Muscle of leg (tissue), 11 donors: ENCODE results near the gene GLE1. TPM values are rescaled to one million over a fixed set of nuclear protein-coding genes. Genes with fewer than 3 reads are reported as not detected.

Source experiments
- DNase-seq: peaks from one replicate; pipeline ENCODE4 v3.0.0; 2013
- H3K27ac ChIP-seq: one replicate; pipeline ENCODE4 v1.5.1; 2013; ENCODE audit warnings: mild to moderate bottlenecking, low read length, control low read depth
- H3K27me3 ChIP-seq: one replicate; pipeline ENCODE4 v1.6.1; 2013; ENCODE audit warnings: low read length; ENCODE audit not compliant: control insufficient read depth, insufficient read depth
- H3K36me3 ChIP-seq: one replicate; pipeline ENCODE4 v1.6.1; 2013; ENCODE audit warnings: low read length; ENCODE audit not compliant: control insufficient read depth, insufficient read depth
- H3K4me1 ChIP-seq: one replicate; pipeline ENCODE4 v1.6.1; 2013; ENCODE audit warnings: low read length; ENCODE audit not compliant: control insufficient read depth, insufficient read depth
- H3K4me3 ChIP-seq: one replicate; pipeline ENCODE4 v1.5.1; 2013; ENCODE audit warnings: low read length, control low read depth
- H3K9me3 ChIP-seq: replicated peaks from 2 replicates; pipeline ENCODE4 v1.6.1; 2013; ENCODE audit warnings: low read depth, low read length; ENCODE audit not compliant: control insufficient read depth
- WGBS: methylation state at CpG from one replicate; pipeline ENCODE4 v1.1.5; 2013; ENCODE audit warnings: missing lambda C conversion rate; ENCODE audit not compliant: insufficient coverage; 5-methylcytosine and 5-hydroxymethylcytosine counted together
- polyA plus RNA-seq, 8 donors: library from polyadenylated mRNA; unstranded; fragments of 120-200 nt; gene quantifications; one replicate each; pipeline versions ENCODE4 v1.2.1 to v1.2.3, GENCODE V29; 2013; ENCODE audit warnings: inconsistent platforms in 1 of 8, low replicate concordance in 1 of 8; ENCODE audit not compliant: insufficient read length in 8 of 8, insufficient read depth in 1 of 8
- total RNA-seq: library from RNA; stranded (reverse); fragments of 120-200 nt; gene quantifications from one replicate; pipeline ENCODE4 v1.2.4, GENCODE V29; 2013

GLE1 gene
- total and polyA plus RNA-seq, 9 donors: 16.9 to 20.4 (median 19.6) TPM

GRCh38 chr9:128587453-128587852 is 82.9 kb downstream of the GLE1 start:
- WGBS: 73% methylated on average over 4 of the region's 6 CpGs
- no peak for DNase-seq
- Histone ChIP-seq H3K9me3 (no peaks in the 10 kb centered on the region), H3K36me3 (peaks cover 86% of the 10 kb centered on the region), H3K4me1 (no peaks in the 10 kb centered on the region), H3K27ac (no peak overlapping the region), H3K27me3 (no peaks in the 10 kb centered on the region), H3K4me3 (no peak overlapping the region)

- 95% methylated on average over 4 of the region's 11 CpGs for WGBS
- Histone ChIP-seq H3K27ac (no peak overlapping the region), H3K27me3 (no peaks in the 10 kb centered on the region), H3K4me3 (no peak overlapping the region), H3K36me3 (peaks cover 84% of the 10 kb centered on the region), H3K4me1 (no peaks in the 10 kb centered on the region), H3K9me3 (no peaks in the 10 kb centered on the region)
- DNase-seq: no peak
Measured at GRCh38 chr9:128588581-128589233, 84.2 kb downstream of the GLE1 start.

Other genes with a start within 250 kb of the GLE1 start
- gene GOLGA2, start 228.7 kb upstream of the GLE1 start, total RNA-seq: 91.9 TPM
- gene GOLGA2, start 228.7 kb upstream of the GLE1 start, polyA plus RNA-seq: 100 to 1,000 TPM in 3 of 8 donors, 10 to 100 TPM in 5; 78.6 to 109 (median 90.5) TPM
- gene SWI5, start 228.4 kb upstream of the GLE1 start, total RNA-seq: 29.9 TPM
- gene SWI5, start 228.4 kb upstream of the GLE1 start, polyA plus RNA-seq: 10 to 100 TPM; 20.5 to 29.6 (median 25.0) TPM
- gene TRUB2, start 182.3 kb upstream of the GLE1 start, total RNA-seq: 23.9 TPM
- gene TRUB2, start 182.3 kb upstream of the GLE1 start, polyA plus RNA-seq: 10 to 100 TPM; 20.0 to 25.3 (median 23.6) TPM
- gene COQ4, start 181.9 kb upstream of the GLE1 start, total RNA-seq: 26.0 TPM
- gene COQ4, start 181.9 kb upstream of the GLE1 start, polyA plus RNA-seq: 10 to 100 TPM; 24.4 to 39.3 (median 32.8) TPM
- 7.2 TPM for gene SLC27A4, start 164.2 kb upstream of the GLE1 start, total RNA-seq
- 10 to 100 TPM; 11.8 to 16.3 (median 13.2) TPM for gene SLC27A4, start 164.2 kb upstream of the GLE1 start, polyA plus RNA-seq
- gene URM1, start 133.3 kb upstream of the GLE1 start, total RNA-seq: 48.3 TPM
- 10 to 100 TPM; 55.4 to 82.2 (median 68.5) TPM for gene URM1, start 133.3 kb upstream of the GLE1 start, polyA plus RNA-seq
- gene CERCAM, start 83.9 kb upstream of the GLE1 start, total RNA-seq: 57.6 TPM
- gene CERCAM, start 83.9 kb upstream of the GLE1 start, polyA plus RNA-seq: 100 to 1,000 TPM in 2 of 8 donors, 10 to 100 TPM in 6; 84.1 to 109 (median 97.0) TPM
- 23.5 TPM for gene ODF2, start 48.7 kb upstream of the GLE1 start, total RNA-seq
- 10 to 100 TPM; 25.5 to 41.8 (median 27.0) TPM for gene ODF2, start 48.7 kb upstream of the GLE1 start, polyA plus RNA-seq
- gene SPTAN1, start 47.9 kb downstream of the GLE1 start, total RNA-seq: 227 TPM
- 100 to 1,000 TPM; 244 to 384 (median 305) TPM for gene SPTAN1, start 47.9 kb downstream of the GLE1 start, polyA plus RNA-seq
- gene DYNC2I2, start 152.1 kb downstream of the GLE1 start, total RNA-seq: 40.8 TPM
- gene DYNC2I2, start 152.1 kb downstream of the GLE1 start, polyA plus RNA-seq: 10 to 100 TPM; 43.3 to 60.5 (median 50.8) TPM
- 385 TPM for gene SET, start 184.5 kb downstream of the GLE1 start, total RNA-seq
- gene SET, start 184.5 kb downstream of the GLE1 start, polyA plus RNA-seq: 100 to 1,000 TPM; 288 to 388 (median 333) TPM
- gene PKN3, start 197.8 kb downstream of the GLE1 start, total RNA-seq: 2.9 TPM
- 10 to 100 TPM in 1 of 8 donors, 1 to 10 TPM in 7; 7.1 to 11.0 (median 8.6) TPM for gene PKN3, start 197.8 kb downstream of the GLE1 start, polyA plus RNA-seq
- gene ZDHHC12, start 219.4 kb downstream of the GLE1 start, total RNA-seq: 5.7 TPM
- 10 to 100 TPM in 1 of 8 donors, 1 to 10 TPM in 7; 5.9 to 10.7 (median 6.8) TPM for gene ZDHHC12, start 219.4 kb downstream of the GLE1 start, polyA plus RNA-seq